Measurements from ENCODE around the gene ALG10B.
"Not testable (repeated sequence)": the region's sequence is repeated elsewhere in the genome, so short reads cannot be mapped to it uniquely, and the experiment has no call there.

DNA sequence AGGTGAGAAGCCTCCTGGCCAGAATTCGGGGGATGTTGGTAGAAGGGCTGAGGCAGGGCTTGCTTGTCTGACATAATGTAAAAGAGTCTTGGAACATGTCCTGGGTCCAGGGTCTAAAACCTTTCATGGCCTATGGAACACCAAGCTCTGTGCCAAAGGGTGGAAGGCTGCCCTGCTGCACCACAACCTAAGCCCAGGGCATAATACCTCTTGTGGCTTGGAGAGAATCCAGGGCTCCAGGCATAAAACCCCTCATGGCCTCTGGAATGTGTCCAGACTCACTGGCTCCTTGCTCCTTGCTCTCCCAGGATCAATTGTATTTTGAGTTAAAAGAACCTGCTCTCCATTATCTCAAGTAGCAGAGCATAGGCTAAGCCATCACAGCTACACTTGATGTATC, 27.3 kb downstream of the ALG10B start:
- not testable (repeated sequence) for TF ChIP-seq POLR2A, POLR2AphosphoS5 (IDR thresholded peaks at IDR 0.05; ENCODE audit: low read depth, low read length)

Data from GM12892 (cell line).